Liver (tissue), 3 donors: ENCODE results near the gene PCBD1.
A peak's percentile ranks its signal among the peaks of the same experiment; 100 is the strongest.

Experiments used
- ATF3 ChIP-seq: IDR thresholded peaks from 2 replicates; pipeline ENCODE4 v1.6.1; 2016; ENCODE audit warnings: antibody characterized with exemption
- CTCF ChIP-seq: fragments of 150-350 bp; IDR thresholded peaks from 2 replicates; pipeline ENCODE4 v1.5.1; 2017; ENCODE audit warnings: improper control_type of control experiment, low read depth, low read length; ENCODE audit not compliant: missing input control
- EGR1 ChIP-seq, 2 donors: IDR thresholded peaks; 2 replicates each; pipeline ENCODE4 v1.6.1; 2016 to 2018; ENCODE audit warnings: antibody characterized with exemption in 2 of 2, low read depth in 2 of 2
- FOXA1 ChIP-seq: IDR thresholded peaks from 2 replicates; pipeline ENCODE4 v1.6.1; 2016; ENCODE audit warnings: antibody characterized with exemption
- JUND ChIP-seq, 2 donors: IDR thresholded peaks; 2 replicates each; pipeline ENCODE4 v1.6.1; 2016; ENCODE audit warnings: antibody characterized with exemption in 2 of 2
- MAX ChIP-seq: IDR thresholded peaks from 2 replicates; pipeline ENCODE4 v1.6.1; 2016; ENCODE audit warnings: antibody characterized with exemption
- NR2F2 ChIP-seq: IDR thresholded peaks from 2 replicates; pipeline ENCODE4 v1.6.1; 2016; ENCODE audit warnings: antibody characterized with exemption
- RAD21 ChIP-seq, 2 donors: IDR thresholded peaks; 2 replicates each; pipeline ENCODE4 v1.6.1; 2016; ENCODE audit warnings: antibody characterized with exemption in 2 of 2, mild to moderate bottlenecking in 2 of 2
- REST ChIP-seq: IDR thresholded peaks from 2 replicates; pipeline ENCODE4 v1.6.1; 2016; ENCODE audit warnings: antibody characterized with exemption, mild to moderate bottlenecking
- RXRA ChIP-seq, 2 donors: IDR thresholded peaks; 2 replicates each; pipeline ENCODE4 v1.6.1; 2017 to 2018; ENCODE audit warnings: antibody characterized with exemption in 2 of 2, mild to moderate bottlenecking in 1 of 2
- SP1 ChIP-seq: IDR thresholded peaks from 2 replicates; pipeline ENCODE4 v1.6.1; 2018; ENCODE audit warnings: antibody characterized with exemption, mild to moderate bottlenecking
- TAF1 ChIP-seq: conservative IDR thresholded peaks from 2 replicates; pipeline ENCODE4 v1.6.1; 2016; ENCODE audit warnings: antibody characterized with exemption, mild to moderate bottlenecking
- YY1 ChIP-seq: IDR thresholded peaks from 2 replicates; pipeline ENCODE4 v1.6.1; 2016; ENCODE audit warnings: antibody characterized with exemption, mild to moderate bottlenecking
- ZBTB33 ChIP-seq: IDR thresholded peaks from 2 replicates; pipeline ENCODE4 v1.6.1; 2016; ENCODE audit warnings: antibody characterized with exemption
- donor health status: healthy.
- donor health status: healthy.

GRCh38 chr10:70836319-70836718, 52.0 kb downstream of the PCBD1 start:
- TF ChIP-seq ATF3 (no peak), CTCF (no peak), YY1 (no peak), TAF1 (no peak), NR2F2 (no peak), ZBTB33 (no peak), JUND (IDR thresholded peaks at IDR 0.05) (no peak), SP1 (no peak), REST (no peak), MAX (no peak), RXRA (IDR thresholded peaks at IDR 0.05) (no peak), EGR1 (IDR thresholded peaks at IDR 0.05; ENCODE audit: low read depth in 2 of 2) (no peak), FOXA1 (no peak), RAD21 (IDR thresholded peaks at IDR 0.05) (peak in 1 of 2 donors; percentile 2)
